ENCODE data around the gene LYRM9.

DNA sequence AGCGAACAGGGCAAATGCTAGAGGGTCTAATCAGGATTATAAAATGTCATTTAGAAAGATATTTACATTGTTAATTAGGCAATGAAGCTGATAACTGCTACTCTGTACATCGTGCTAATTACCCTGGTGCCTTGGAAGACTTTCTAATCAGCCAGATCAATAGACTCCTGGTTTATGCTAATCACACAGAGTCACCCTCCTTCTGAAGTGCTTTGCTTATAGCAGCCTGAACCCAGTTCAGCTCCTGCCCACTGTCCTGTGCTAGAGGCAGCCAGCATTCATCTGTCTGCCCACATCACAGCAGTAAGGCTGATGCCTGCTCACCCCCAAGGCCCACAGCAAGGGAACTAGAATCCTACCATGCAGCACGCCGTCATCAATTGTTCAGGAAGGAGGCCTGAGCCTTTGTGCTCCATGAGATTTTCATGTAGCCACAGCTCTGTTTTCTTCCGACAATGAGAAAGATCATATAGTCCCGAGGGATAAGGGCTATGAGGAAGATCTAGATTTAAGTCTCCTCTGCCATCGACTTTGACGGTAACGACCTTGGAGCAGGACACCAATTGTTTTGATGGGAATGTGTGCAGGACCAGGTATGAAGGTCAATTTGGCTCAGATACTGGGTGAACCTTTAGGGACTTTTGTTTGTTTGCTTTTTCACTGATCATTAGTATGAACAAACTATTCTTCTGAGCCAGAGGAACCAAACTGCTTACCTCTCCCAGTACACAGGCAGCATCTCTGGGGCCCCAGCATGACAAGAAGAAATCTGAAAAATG lies 12.5 kb upstream of the LYRM9 start:
- TF ChIP-seq, protein P1, sequence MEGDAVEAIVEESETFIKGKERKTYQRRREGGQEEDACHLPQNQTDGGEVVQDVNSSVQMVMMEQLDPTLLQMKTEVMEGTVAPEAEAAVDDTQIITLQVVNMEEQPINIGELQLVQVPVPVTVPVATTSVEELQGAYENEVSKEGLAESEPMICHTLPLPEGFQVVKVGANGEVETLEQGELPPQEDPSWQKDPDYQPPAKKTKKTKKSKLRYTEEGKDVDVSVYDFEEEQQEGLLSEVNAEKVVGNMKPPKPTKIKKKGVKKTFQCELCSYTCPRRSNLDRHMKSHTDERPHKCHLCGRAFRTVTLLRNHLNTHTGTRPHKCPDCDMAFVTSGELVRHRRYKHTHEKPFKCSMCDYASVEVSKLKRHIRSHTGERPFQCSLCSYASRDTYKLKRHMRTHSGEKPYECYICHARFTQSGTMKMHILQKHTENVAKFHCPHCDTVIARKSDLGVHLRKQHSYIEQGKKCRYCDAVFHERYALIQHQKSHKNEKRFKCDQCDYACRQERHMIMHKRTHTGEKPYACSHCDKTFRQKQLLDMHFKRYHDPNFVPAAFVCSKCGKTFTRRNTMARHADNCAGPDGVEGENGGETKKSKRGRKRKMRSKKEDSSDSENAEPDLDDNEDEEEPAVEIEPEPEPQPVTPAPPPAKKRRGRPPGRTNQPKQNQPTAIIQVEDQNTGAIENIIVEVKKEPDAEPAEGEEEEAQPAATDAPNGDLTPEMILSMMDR (IDR thresholded peaks at IDR 0.05; ENCODE audit: insufficient read depth, low read length, poor library complexity, severe bottlenecking), result no peak
- no peak for TF ChIP-seq EZH2phosphoT487 (conservative IDR thresholded peaks at IDR 0.05; ENCODE audit: low read length)
